Endothelial cell of umbilical vein (primary cell): Measurements from ENCODE around the gene GGA1. TPM values are rescaled to one million over a fixed set of nuclear protein-coding genes. Genes with fewer than 3 reads are reported as not detected.

Source experiments
- BruUV-seq: library from RNA; stranded (reverse); fragments of 400-500 nt; replicated peaks from 2 replicates; lab custom pipeline; 2021; lab: Mats Ljungman, UMichigan
- CTCF ChIA-PET: fragments of 300-600, 350-600 bp; sonication (Branson Sonifier 250); formaldehyde crosslinking; loops from one replicate; lab custom pipeline; 2021; ENCODE audit warnings: antibody characterized with exemption, inconsistent platforms; lab: Charles Lee
- POLR2A ChIA-PET: fragments of 300-600, 350-600 bp; sonication (Branson Sonifier 250); formaldehyde crosslinking; loops from one replicate; lab custom pipeline; 2021; ENCODE audit warnings: antibody characterized with exemption, inconsistent platforms; lab: Charles Lee
- DNase-seq: peaks from one replicate; pipeline ENCODE4 v3.0.0-alpha.2; 2011; ENCODE audit warnings: low read depth, low spot score
- FAIRE-seq: peaks from 2 replicates; lab custom pipeline; 2011; peaks lifted over from hg19 to GRCh38; lab: Jason Lieb, UNC
- H2AFZ ChIP-seq: 2 replicates; pipeline ENCODE4 v1.6.0; 2012; ENCODE audit warnings: low read depth, low read length, control low read depth, inconsistent platforms
- H3K27ac ChIP-seq: 2 replicates; pipeline ENCODE4 v1.5.1; 2011; ENCODE audit warnings: low read depth, mild to moderate bottlenecking, control low read depth, low read length, moderate library complexity; ENCODE audit not compliant: insufficient read depth
- H3K27me3 ChIP-seq, 2 experiments: 2 replicates each; pipeline versions ENCODE4 v1.6.0 to v1.6.1; 2011; ENCODE audit warnings: low read length in 2 of 2, mixed read lengths in 1 of 2; ENCODE audit not compliant: control insufficient read depth in 2 of 2, insufficient read depth in 2 of 2
- H3K36me3 ChIP-seq, 2 experiments: 2 replicates in 1 of 2; 3 replicates in 1 of 2; pipeline ENCODE4 v1.5.1; 2011; ENCODE audit warnings: low read length in 2 of 2, mild to moderate bottlenecking in 1 of 2, moderate library complexity in 1 of 2; ENCODE audit not compliant: control insufficient read depth in 2 of 2, insufficient read depth in 2 of 2; ENCODE audit errors: extremely low read depth in 1 of 2
- H3K4me1 ChIP-seq: 3 replicates; pipeline ENCODE4 v1.5.1; 2011; ENCODE audit warnings: mild to moderate bottlenecking, low read length; ENCODE audit not compliant: control insufficient read depth, insufficient read depth; ENCODE audit errors: extremely low read depth
- H3K4me2 ChIP-seq: 2 replicates; pipeline ENCODE4 v1.6.1; 2011; ENCODE audit warnings: low read length, control low read depth, mixed read lengths; ENCODE audit not compliant: insufficient read depth
- H3K4me3 ChIP-seq, 3 experiments: fragments of 200-600 bp in 1 of 3; sonication (generic), shearing (Covaris generic) in 1 of 3; replicated peaks in 1 of 3; 2 replicates each; pipeline ENCODE4 v1.5.1; 2011 to 2016; ENCODE audit warnings: control low read depth in 3 of 3, low read length in 3 of 3, mild to moderate bottlenecking in 2 of 3, inconsistent platforms in 1 of 3, low read depth in 1 of 3, moderate library complexity in 1 of 3; ENCODE audit not compliant: insufficient read depth in 1 of 3
- H3K79me2 ChIP-seq: 2 replicates; pipeline ENCODE4 v1.6.0; 2012; ENCODE audit warnings: low read length, inconsistent platforms; ENCODE audit not compliant: control insufficient read depth, insufficient read depth
- H3K9ac ChIP-seq: replicated peaks from 2 replicates; pipeline ENCODE3; 2011; ENCODE audit warnings: low read length, control low read depth; ENCODE audit not compliant: insufficient read depth; ENCODE audit errors: extremely low read depth
- H3K9me1 ChIP-seq: replicated peaks from 3 replicates; pipeline ENCODE4 v1.6.0; 2011; ENCODE audit warnings: mild to moderate bottlenecking, low read length; ENCODE audit not compliant: control insufficient read depth, insufficient read depth; ENCODE audit errors: extremely low read depth
- H3K9me3 ChIP-seq: replicated peaks from 2 replicates; pipeline ENCODE4 v1.5.1; 2012; ENCODE audit warnings: low read length, inconsistent platforms; ENCODE audit not compliant: control insufficient read depth, insufficient read depth
- H4K20me1 ChIP-seq: replicated peaks from 2 replicates; pipeline ENCODE3; 2011; ENCODE audit warnings: mild to moderate bottlenecking, low read length; ENCODE audit not compliant: control insufficient read depth, insufficient read depth; ENCODE audit errors: extremely low read depth
- CTCF ChIP-seq, 2 donors: IDR thresholded peaks; 1 replicate in 1 of 2; 2 replicates in 1 of 2; pipeline ENCODE4 v1.5.1; 2011; ENCODE audit warnings: low read length in 2 of 2, mild to moderate bottlenecking in 2 of 2, moderate library complexity in 2 of 2, control low read depth in 1 of 2, inconsistent platforms in 1 of 2, low read depth in 1 of 2; ENCODE audit not compliant: insufficient read depth in 1 of 2; ENCODE audit errors: extremely low read depth in 1 of 2
- EZH2 ChIP-seq: IDR thresholded peaks from 2 replicates; pipeline ENCODE4 v1.6.1; 2012; ENCODE audit warnings: borderline replicate concordance, low read depth, mild to moderate bottlenecking, moderate library complexity, low read length, inconsistent platforms; ENCODE audit not compliant: severe bottlenecking
- FOS ChIP-seq: IDR thresholded peaks from 2 replicates; pipeline ENCODE4 v1.6.1; 2011; ENCODE audit warnings: mild to moderate bottlenecking, low read length, moderate library complexity, borderline replicate concordance; ENCODE audit not compliant: insufficient read depth
- GATA2 ChIP-seq: IDR thresholded peaks from 2 replicates; pipeline ENCODE4 v1.7.0; 2011; ENCODE audit warnings: low read depth, mild to moderate bottlenecking, moderate library complexity, mixed read lengths, low read length; ENCODE audit not compliant: insufficient read length, insufficient read depth
- JUN ChIP-seq: IDR thresholded peaks from 2 replicates; pipeline ENCODE4 v1.6.1; 2011; ENCODE audit warnings: borderline replicate concordance, low read depth; ENCODE audit not compliant: insufficient read length, insufficient read depth
- MAX ChIP-seq: IDR thresholded peaks from 2 replicates; pipeline ENCODE4 v1.6.1; 2011; ENCODE audit not compliant: insufficient read depth, insufficient read length
- MYC ChIP-seq: IDR thresholded peaks from one replicate; pipeline ENCODE4 v1.6.1; 2011; ENCODE audit warnings: mild to moderate bottlenecking, low read depth, low read length
- POLR2A ChIP-seq: IDR thresholded peaks from 2 replicates; pipeline ENCODE4 v1.6.1; 2012; ENCODE audit warnings: low read depth, mild to moderate bottlenecking, control low read depth, low read length
- POLR2AphosphoS5 ChIP-seq: IDR thresholded peaks from 2 replicates; pipeline ENCODE4 v1.6.1; 2012; ENCODE audit warnings: low read depth, mild to moderate bottlenecking, control low read depth, low read length, moderate library complexity; ENCODE audit not compliant: insufficient read depth
- dilution Hi-C: fragments of 300-500 bp; cut with MboI; formaldehyde crosslinking; loops from one replicate; pipeline ENCODE4 v1.15.0; 2019; ENCODE audit warnings: low sequenced_read_pairs; ENCODE audit not compliant: extremely low pct_ligation_motif_present
- intact Hi-C: fragments of 100-400 bp; cut with micrococcal nuclease; formaldehyde crosslinking; loops from one replicate; pipeline ENCODE4 v1.10.0; 2022
- polyA plus RNA-seq, 4 experiments: library from polyadenylated mRNA; depleted of rRNA in 3 of 4; stranded (reverse) in 3 of 4; unstranded in 1 of 4; fragments of >200 nt; gene quantifications; 2 replicates each; pipeline versions ENCODE4 v1.2.1 to v1.2.3, GENCODE V29; 2011 to 2012; ENCODE audit warnings: missing spikeins in 1 of 4
- total RNA-seq: library from RNA; stranded (reverse); gene quantifications from 2 replicates; pipeline ENCODE4 v1.2.3, GENCODE V29; 2021

Gene GGA1
- total and polyA plus RNA-seq, 2 donors (not counting 3 experiments of a cell fraction or from before 2014, with no cell fraction given), result 54.1 to 67.5 TPM

GRCh38 chr22:37627121-37627520, 18.5 kb downstream of the GGA1 start:
- ChIA-PET POLR2A (no interaction called here), CTCF (interaction anchor here (1.0 to 3.3 kb wide), 3 partner anchors 9 to 16 kb away, joined by 3 to 28 read pairs (median 5); no protein-coding TSS in a partner anchor)
- no peaks in the 10 kb centered on the region for H3K9me3 ChIP-seq
- H3K4me3 ChIP-seq, result no peak overlapping the region
- no peak for TF ChIP-seq MYC
- TF ChIP-seq POLR2AphosphoS5, result no peak
- no peak for TF ChIP-seq CTCF (IDR thresholded peaks at IDR 0.05; ENCODE audit: extremely low read depth in 1 of 2, insufficient read depth in 1 of 2, low read depth in 1 of 2, low read length in 2 of 2)
- TF ChIP-seq GATA2, result no peak
- TF ChIP-seq MAX, result no peak
- no peak for TF ChIP-seq EZH2
- TF ChIP-seq POLR2A, result no peak
- no peak for TF ChIP-seq JUN
- TF ChIP-seq FOS, result no peak
- no peaks in the 10 kb centered on the region for H3K79me2 ChIP-seq
- no peak overlapping the region for H3K27ac ChIP-seq
- intact Hi-C loops (no loop called here), dilution Hi-C loops (no loop called here)
- BruUV-seq, result no TSS peak
- no peaks in the 10 kb centered on the region for H4K20me1 ChIP-seq
- DNase-seq (no peak), FAIRE-seq (no peak)
- H2AFZ ChIP-seq, result no peak overlapping the region
- H3K9ac ChIP-seq, result no peak overlapping the region
- peaks cover 7% of the 10 kb centered on the region for H3K4me1 ChIP-seq
- no peak overlapping the region for H3K4me2 ChIP-seq
- peaks cover 0 to 5% of the 10 kb centered on the region in 2 experiments for H3K36me3 ChIP-seq
- H3K9me1 ChIP-seq, result no peaks in the 10 kb centered on the region
- H3K27me3 ChIP-seq, result no peaks in the 10 kb centered on the region
